Breast epithelium (tissue), 4 donors: ENCODE measurements around the gene PP2D1. TPM values are rescaled to one million over a fixed set of nuclear protein-coding genes. Genes with fewer than 3 reads are reported as not detected.
"Not testable (repeated sequence)": the region's sequence is repeated elsewhere in the genome, so short reads cannot be mapped to it uniquely, and the experiment has no call there.

Experiments used
- DNase-seq, 2 donors: peaks; one replicate each; pipeline ENCODE4 v3.0.0-alpha.2; 2019; ENCODE audit warnings: low spot score in 2 of 2
- H3K27ac ChIP-seq, 2 donors: fragments of 200-600 bp; sonication (generic) in 1 of 2; one replicate each; pipeline ENCODE4 v1.5.1; 2016 to 2019; ENCODE audit warnings: mild to moderate bottlenecking in 1 of 2
- H3K27me3 ChIP-seq, 2 donors: fragments of 200-600 bp; sonication (generic) in 1 of 2; one replicate each; pipeline versions ENCODE4 v1.5.1 to v1.6.0; 2017 to 2019; ENCODE audit warnings: control low read depth in 1 of 2, mild to moderate bottlenecking in 1 of 2
- H3K36me3 ChIP-seq: fragments of 200-600 bp; one replicate; pipeline ENCODE4 v1.5.1; 2019
- H3K4me1 ChIP-seq, 2 donors: fragments of 200-600 bp; sonication (generic); one replicate each; pipeline ENCODE4 v1.5.1; 2016 to 2019; ENCODE audit warnings: control low read depth in 1 of 2
- H3K4me3 ChIP-seq, 3 donors: fragments of 200-600 bp; sonication (generic); 1 replicate in 2 of 3; 2 replicates in 1 of 3; pipeline ENCODE4 v1.5.1; 2016 to 2019; ENCODE audit warnings: mild to moderate bottlenecking in 3 of 3, moderate library complexity in 2 of 3
- H3K9me3 ChIP-seq, 2 donors: fragments of 200-600 bp; sonication (generic) in 1 of 2; one replicate each; pipeline ENCODE4 v1.5.1; 2016 to 2019; ENCODE audit warnings: control low read depth in 1 of 2
- CTCF ChIP-seq, 3 donors: fragments of 450-650 bp; IDR thresholded peaks; one replicate each; pipeline ENCODE4 v1.5.1; 2016 to 2017; ENCODE audit warnings: antibody characterized with exemption in 3 of 3, mild to moderate bottlenecking in 3 of 3, moderate library complexity in 3 of 3
- POLR2A ChIP-seq: fragments of 450-650 bp; IDR thresholded peaks from one replicate; pipeline ENCODE4 v1.6.1; 2016; ENCODE audit warnings: antibody characterized with exemption, mild to moderate bottlenecking, moderate library complexity
- POLR2AphosphoS5 ChIP-seq, 3 donors: sonication (generic); formaldehyde crosslinking; IDR thresholded peaks; one replicate each; pipeline ENCODE4 v1.6.1; 2017; ENCODE audit warnings: antibody characterized with exemption in 3 of 3
- intact Hi-C: fragments of 100-400 bp; cut with DNase I; formaldehyde crosslinking; loops from one replicate; pipeline ENCODE4 v1.15.1; 2023; ENCODE audit warnings: low total_unique reads
- total RNA-seq, 3 donors: library from RNA; depleted of rRNA; stranded (reverse); fragments of >200 nt; gene quantifications; one replicate each; pipeline ENCODE4 v1.1.0, GENCODE V29; 2016

PP2D1 gene
- total RNA-seq, 3 donors from 2014 or later, result not detected

- no peak for TF ChIP-seq POLR2A
- TF ChIP-seq CTCF (IDR thresholded peaks at IDR 0.05), result no peak
- TF ChIP-seq POLR2AphosphoS5 (IDR thresholded peaks at IDR 0.05), result no peak
- H3K27ac ChIP-seq, result no peak overlapping the region
- no peak overlapping the region for H3K4me3 ChIP-seq
- H3K4me1 ChIP-seq, result peaks cover 0 to 6% of the 10 kb centered on the region in 2 donors
- H3K36me3 ChIP-seq, result no peaks in the 10 kb centered on the region
- H3K9me3 ChIP-seq, result no peaks in the 10 kb centered on the region
- no peak for DNase-seq
- intact Hi-C loops, result loop anchor here (5.0 kb wide), 1 partner anchor 1832 kb away; no protein-coding TSS in a partner anchor
- no peaks in the 10 kb centered on the region for H3K27me3 ChIP-seq
These were observed 23.0 kb upstream of the PP2D1 start for GRCh38 chr3:20035019-20035418.

GRCh38 chr3:20031939-20032338 is 19.9 kb upstream of the PP2D1 start:
- H3K9me3 ChIP-seq, H3K4me1 ChIP-seq, H3K27ac ChIP-seq, H3K4me3 ChIP-seq, H3K27me3 ChIP-seq, intact Hi-C loops, H3K36me3 ChIP-seq, DNase-seq: not testable (repeated sequence)

GRCh38 chr3:20028905-20029331 is 16.9 kb upstream of the PP2D1 start:
- Histone ChIP-seq H3K27ac (no peak overlapping the region), H3K4me3 (no peak overlapping the region), H3K27me3 (no peaks in the 10 kb centered on the region), H3K9me3 (no peaks in the 10 kb centered on the region), H3K36me3 (no peaks in the 10 kb centered on the region), H3K4me1 (no peaks in the 10 kb centered on the region)
- no peak for DNase-seq
- TF ChIP-seq POLR2AphosphoS5 (IDR thresholded peaks at IDR 0.05) (no peak), CTCF (IDR thresholded peaks at IDR 0.05) (no peak), POLR2A (no peak)
- intact Hi-C loops, result no loop called here

- TF ChIP-seq POLR2AphosphoS5 (IDR thresholded peaks at IDR 0.05) (no peak), CTCF (IDR thresholded peaks at IDR 0.05) (no peak), POLR2A (no peak)
These were observed 15.1 kb upstream of the PP2D1 start for GRCh38 chr3:20027136-20027535.

GRCh38 chr3:20023623-20024405 is 11.8 kb upstream of the PP2D1 start:
- Histone ChIP-seq H3K36me3 (no peaks in the 10 kb centered on the region), H3K4me1 (peaks cover 0 to 9% of the 10 kb centered on the region in 2 donors), H3K27me3 (no peaks in the 10 kb centered on the region), H3K4me3 (no peak overlapping the region), H3K27ac (peak overlapping the region; percentile 73 to 81), H3K9me3 (no peaks in the 10 kb centered on the region)
- intact Hi-C loops, result loop anchor here (1.0 kb wide), 1 partner anchor 22 kb away; no protein-coding TSS in a partner anchor
- peak in 1 of 2 donors; percentile 43 for DNase-seq
- TF ChIP-seq POLR2A (no peak), CTCF (IDR thresholded peaks at IDR 0.05) (no peak), POLR2AphosphoS5 (IDR thresholded peaks at IDR 0.05) (peak in 1 of 3 donors; percentile 32)

More at GRCh38 chr3:20027136-20027535, 15.1 kb upstream of the PP2D1 start:
- Histone ChIP-seq H3K36me3 (no peaks in the 10 kb centered on the region), H3K4me1 (peaks cover 0 to 9% of the 10 kb centered on the region in 2 donors), H3K27ac (no peak overlapping the region), H3K27me3 (no peaks in the 10 kb centered on the region), H3K9me3 (no peaks in the 10 kb centered on the region), H3K4me3 (no peak overlapping the region)
- DNase-seq, result no peak
- intact Hi-C loops, result no loop called here
